ENCODE results near the gene USP32.

Gene USP32

DNA sequence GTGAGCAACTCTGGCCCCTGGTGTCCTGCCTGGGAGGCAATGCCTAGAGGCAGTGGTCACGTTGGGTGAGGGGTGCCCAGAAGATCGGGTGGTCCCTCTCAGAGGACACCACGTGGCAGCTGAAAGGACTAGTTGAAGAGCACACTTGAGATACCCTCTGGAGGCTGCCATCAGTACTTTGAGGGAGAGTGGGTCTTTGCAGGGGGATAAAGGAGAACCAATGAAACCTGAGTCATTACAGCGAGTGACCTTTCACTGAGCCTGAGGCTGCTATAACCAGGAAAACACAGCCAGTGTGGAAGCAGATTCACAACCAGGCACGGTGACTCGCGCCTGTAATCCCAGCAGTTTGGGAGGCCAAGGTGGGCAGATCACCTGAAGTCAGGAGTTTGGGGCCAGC lies 223.3 kb downstream of the USP32 start:
- no peak for DNase-seq

DNA sequence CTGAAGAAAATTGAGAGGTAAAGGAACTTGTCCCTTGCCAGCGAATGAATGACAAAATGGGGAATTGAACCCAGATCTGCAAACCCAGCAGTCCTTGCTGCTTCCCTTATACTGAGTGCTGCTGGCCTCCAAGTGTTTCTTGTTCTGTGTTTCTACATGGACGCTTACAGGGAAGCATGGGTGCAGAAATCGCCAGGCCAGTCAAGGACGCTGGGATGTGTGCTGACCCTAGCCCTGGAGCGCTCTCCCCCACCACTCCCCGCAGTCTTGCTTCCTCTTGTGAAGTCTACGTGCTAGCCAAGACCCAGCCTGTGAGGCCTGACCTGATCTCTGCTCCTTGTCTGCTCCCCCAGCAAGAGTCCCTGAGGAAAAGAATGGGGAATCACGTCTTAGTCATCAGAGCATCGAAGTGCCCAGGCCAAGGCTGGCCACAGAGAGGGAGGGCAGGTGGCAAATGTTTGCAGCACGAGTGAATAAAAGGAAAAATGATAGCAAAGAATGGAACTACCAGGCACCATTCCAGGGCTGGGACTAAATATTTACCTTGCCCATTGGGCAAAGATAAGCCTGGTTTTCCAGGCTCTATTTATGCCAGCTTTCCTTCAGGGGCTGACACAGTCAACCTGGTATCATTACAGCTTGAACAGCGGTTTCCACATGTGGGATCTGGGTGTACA lies 224.7 kb downstream of the USP32 start:
- DNase-seq, result peak; percentile 64

DNA sequence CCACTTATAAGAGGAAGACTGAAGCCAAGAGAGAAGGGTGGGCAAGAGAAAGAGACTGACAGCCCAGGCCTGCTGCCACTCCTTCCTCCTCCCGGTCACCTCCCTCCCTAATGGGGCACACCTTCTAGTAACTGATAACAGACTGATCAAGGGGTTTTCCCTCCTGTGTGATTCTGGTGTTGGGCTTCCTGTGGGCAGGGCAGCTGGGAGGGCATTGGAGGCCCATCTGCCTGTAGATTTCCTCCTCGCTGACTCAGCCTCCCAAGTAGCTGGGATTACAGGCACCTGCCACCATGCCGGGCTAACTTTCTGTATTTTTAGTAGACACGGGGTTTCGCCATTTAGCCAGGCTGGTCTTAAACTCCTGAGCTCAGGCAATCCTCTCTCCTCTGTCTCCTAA lies 226.0 kb downstream of the USP32 start:
- DNase-seq, result peak; percentile 74

DNA sequence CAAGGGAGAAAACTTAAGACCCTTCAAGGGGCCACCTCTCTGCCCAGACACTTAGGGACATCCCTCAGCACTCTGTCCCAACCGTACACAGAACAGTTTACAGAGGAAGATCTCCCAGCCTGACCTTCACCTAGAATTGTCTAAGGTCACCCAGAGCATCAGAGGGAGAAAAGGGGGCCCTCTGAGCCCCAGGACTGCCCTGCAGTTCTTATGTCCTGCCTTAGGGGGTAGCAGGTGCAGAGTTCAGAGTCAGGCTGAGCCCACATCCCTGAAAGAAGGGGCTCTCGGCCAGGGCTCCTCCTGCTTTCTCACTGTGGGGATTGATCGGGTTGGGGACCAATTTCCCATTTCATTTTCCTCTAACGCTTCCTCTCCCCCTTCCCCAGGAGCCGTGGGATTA lies 226.7 kb downstream of the USP32 start:
- DNase-seq, result no peak

DNA sequence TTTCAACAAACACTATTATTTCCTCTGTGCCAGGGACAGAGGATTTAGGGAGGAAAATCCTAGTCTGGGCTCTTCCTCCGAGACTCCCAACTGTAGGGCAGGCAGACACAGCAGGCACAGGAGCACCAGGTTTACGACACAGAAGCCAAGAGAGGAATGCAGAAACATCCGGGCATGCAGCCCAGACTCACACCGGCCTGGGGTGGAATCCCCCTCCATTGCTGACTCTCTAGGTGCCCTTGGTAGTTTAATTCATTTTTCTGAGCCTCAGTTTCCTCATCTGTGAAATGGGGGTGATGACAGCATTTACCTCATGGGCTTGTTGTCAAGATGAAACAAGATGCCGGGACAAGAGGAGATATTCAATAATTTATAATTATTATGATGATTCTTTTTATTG lies 227.2 kb downstream of the USP32 start:
- peak; percentile 33 for DNase-seq

DNA sequence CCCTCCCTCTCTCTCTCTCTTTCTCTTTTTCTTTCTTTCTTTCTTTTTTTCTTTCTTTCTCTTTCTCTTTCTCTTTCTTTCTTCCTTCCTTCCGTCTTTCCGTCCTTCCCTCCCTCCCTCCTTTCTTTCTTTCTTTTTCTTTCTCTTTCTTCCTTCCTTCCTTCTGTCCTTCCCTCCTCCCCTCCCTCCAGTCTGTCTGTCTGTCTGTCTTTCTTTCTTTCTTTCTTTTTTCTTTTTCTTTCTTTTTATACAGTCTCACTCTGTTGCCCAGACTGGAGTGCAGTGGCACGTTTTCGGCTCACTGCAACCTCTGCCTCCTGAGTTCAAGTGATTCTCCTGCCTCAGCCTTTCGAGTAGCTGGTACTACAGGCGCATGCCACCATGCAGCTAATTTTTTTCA lies 227.8 kb downstream of the USP32 start:
- DNase-seq, result no peak

DNA sequence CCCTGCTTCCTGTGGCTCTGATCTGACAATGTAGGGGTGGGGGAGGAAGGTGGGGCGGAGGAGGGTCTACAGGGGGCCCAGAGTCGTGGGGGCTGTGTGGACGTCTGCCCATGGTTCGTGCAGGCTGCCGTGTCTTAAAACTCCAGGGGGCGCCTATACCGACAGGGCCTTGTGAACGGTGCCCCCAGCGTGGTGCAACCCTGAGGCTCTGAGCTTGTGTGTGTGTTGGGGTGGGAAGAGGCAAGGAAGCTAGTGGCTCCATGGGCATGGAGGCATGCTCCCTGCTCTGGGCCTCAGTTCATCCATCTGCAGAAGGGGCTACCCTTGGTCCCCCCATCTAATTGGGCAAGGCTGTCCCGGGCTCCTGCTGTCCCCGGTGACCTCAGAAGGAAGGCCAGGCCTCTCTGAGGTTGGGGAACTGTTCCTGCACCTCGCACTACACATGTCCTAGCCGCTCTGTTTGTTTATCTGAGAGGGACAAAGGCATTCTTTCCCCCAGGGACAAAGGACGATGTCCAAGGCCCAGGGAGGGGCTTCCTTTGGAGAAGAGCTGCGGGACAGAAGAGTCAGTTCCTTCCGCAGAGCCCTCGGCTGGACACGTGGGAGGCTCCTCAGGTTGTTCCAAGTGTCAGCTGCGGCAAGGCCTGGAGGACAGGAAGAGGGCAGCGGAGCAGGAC lies 228.7 kb downstream of the USP32 start:
- no peak for DNase-seq

DNA sequence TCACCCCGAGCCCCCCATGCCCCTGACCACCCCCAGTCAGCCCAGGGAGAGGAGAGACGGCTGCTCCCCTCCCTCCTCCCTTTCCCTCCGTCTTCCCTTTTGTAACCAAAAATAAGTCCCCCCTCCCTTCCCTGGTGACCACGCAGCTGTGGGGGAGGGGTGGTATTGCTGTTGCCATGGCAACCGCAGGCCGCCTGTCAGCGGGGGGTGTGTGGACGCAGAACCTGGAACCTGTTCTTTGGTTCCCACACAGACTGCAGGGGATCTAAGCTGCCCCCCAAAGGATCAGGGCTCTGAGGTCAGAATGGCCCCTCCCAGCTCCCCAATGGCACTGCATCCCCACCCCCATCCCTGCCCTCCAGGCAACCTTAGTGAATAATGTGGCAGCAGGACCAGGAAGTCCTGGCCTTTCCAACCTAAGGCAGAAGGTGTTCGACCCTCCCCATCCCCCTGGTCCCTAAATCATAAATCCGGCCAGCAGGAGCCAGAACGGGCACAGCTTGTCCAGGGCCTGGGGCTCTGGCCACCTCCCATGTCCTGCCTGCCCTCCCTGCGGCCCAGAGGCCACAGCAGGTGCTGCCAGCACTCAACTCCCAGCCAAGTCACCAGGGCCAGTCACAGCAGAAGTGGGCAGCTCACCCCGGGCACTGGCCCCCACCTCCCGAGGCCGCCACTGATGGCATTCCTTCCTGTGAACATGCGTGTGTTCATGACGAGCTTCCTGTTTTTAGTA lies 230.2 kb downstream of the USP32 start:
- DNase-seq, result no peak

DNA sequence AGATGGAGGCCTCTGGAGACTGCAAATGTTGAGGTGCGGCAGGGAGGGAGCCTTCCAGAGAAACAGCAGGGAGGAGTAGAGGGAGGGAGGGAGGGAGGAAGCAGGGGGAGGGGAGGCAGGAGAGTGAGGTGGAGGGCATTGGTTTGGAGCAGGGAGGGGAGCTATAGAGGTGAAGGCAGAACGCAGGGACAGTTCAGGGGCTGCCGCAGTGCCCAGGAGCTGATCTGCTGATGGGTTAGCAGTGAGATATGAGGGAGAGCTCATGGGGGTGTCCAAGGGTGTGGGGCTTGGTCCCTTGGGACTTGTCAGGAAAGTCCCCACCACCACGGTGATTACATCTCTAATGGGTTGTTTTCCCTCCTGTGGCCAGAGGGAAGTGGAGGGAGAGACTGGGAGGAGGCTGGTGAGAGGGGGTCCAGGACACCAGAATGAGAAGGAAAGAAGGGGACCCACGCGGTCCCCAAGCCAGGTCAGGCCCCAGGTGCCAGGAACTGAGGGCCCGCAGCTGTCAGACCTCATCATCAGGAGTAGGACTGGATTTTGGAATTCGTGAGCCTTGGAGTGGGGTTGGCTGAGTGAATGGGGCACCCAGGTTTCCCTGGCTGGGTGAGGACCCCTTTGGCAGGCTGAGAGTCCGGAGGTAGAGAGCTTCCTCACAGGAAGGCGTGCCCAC lies 231.0 kb downstream of the USP32 start:
- no peak for DNase-seq

DNA sequence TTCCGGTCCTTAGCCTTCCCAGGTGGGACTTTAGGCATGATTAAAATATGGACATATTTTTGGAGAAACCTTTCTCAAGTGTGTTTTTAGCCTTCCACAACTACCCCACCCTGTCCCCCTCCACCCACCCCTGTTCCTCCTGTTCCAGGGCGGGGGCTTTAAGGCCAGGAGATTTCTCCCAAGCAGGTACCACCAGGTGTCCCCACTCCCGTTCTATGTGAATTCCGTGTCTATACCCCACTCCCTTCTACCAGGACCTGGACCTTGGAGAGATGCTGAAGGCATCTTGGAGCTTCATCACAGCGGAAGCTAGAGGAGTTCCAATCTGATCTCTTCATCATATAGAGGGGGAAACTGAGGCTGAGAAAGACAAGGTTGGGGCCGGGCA lies 232.5 kb downstream of the USP32 start:
- DNase-seq, result no peak

DNA sequence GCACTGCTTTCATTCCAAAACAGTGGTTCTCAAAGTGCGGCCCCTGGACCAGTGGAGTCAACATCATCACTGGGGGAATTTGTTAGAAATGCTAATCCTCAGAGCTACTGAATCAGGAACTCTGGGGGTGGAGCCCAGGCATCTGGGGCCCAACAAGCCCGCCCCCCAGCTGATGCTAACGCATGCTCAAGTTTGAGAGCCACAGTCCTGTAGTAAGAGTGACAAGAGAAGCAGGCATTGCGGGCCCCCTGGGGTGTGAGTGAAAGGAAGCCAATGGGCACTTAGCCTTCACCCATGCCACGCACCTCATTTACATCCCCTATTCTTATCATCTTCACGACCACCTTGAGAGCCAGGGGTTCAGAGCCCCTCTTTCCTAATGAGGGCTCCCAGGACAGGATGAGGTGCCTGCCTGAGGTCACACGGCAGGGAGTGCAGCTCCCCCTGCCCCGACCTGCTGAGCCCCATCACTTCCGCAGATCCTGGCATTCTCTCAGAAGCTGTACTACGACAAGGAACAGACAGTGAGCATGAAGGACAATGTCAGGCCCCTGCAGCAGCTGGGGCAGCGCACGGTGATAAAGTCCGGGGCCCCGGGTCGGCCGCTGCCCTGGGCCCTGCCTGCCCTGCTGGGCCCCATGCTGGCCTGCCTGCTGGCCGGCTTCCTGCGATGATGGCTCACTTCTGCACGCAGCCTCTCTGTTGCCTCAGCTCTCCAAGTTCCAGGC lies 233.0 kb downstream of the USP32 start:
- no peak for DNase-seq

DNA sequence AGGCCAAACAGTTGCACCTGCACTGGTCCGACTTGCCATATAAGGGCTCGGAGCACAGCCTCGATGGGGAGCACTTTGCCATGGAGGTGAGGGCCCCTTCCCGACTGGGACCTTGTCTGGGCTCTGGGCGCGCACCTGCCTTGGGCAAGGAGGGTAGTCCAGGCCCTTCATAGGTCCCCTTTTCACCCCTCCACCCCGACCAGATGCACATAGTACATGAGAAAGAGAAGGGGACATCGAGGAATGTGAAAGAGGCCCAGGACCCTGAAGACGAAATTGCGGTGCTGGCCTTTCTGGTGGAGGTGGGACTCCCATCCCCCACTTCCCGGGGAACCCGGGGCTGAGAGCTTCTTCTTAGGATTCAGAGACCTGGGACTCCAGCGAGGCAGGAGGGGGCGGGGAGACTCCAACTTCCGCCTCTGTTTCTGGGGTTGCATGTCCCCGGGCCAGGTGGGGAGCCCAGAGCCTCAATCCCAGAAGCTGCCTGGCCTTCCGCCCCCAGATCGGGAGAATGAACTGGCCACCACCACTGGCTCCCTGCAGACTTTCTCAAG lies 234.4 kb downstream of the USP32 start:
- DNase-seq, result no peak

DNA sequence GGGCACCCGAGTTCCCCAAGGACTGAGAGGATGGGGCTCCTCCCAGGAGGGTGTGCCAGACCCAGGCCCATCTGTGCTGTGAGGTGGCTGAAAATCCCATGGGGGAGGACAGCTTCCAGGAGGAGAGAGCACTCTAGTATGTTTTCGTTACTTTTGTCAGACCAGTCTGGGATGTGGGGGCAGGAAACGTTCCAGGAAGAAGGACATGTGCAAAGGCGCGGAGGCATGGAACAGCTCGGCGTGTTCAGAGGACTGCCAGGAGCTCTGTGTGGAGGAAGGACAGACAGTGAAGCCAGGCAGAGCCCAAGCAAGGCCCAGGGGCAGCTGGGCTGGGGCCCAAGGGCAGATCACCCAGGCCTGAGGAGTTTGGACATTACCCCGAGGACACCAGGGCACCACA lies 235.2 kb downstream of the USP32 start:
- no peak for DNase-seq

DNA sequence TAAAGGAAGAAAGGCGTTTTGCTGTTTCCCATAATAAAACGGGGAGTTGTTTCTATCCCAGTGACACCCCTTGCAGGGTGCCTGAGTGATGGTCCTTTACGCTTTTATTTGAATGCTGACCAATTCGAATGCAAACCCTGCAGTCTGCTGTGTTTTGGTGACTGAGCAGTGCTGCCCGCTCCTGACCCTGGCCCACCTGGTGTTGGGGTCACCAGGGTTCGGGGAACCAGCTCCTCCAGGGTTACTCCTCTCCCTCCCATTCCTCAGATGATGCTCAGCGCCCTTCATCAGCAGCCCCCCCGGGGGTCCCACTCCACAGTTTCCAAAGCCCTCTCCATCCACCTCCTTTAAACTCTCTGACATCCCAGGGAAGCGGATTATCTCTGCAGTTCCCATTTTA lies 236.1 kb downstream of the USP32 start:
- no peak for DNase-seq

DNA sequence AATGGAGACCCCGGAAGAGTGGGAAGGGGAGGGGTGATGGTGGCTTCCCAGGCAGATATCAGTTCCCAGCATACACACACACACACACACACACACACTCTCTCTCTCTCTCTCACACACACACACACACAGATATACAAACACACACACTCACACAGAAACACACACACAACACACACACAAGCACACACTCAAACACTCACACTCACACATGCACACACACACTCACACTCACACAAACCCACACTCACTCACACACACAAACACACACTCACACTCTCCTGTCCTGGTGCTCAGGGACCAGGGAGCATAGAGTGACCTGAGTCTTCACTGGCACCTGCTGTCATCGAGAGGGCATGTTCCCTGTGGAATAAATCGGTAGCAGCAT lies 236.5 kb downstream of the USP32 start:
- DNase-seq, result no peak

DNA sequence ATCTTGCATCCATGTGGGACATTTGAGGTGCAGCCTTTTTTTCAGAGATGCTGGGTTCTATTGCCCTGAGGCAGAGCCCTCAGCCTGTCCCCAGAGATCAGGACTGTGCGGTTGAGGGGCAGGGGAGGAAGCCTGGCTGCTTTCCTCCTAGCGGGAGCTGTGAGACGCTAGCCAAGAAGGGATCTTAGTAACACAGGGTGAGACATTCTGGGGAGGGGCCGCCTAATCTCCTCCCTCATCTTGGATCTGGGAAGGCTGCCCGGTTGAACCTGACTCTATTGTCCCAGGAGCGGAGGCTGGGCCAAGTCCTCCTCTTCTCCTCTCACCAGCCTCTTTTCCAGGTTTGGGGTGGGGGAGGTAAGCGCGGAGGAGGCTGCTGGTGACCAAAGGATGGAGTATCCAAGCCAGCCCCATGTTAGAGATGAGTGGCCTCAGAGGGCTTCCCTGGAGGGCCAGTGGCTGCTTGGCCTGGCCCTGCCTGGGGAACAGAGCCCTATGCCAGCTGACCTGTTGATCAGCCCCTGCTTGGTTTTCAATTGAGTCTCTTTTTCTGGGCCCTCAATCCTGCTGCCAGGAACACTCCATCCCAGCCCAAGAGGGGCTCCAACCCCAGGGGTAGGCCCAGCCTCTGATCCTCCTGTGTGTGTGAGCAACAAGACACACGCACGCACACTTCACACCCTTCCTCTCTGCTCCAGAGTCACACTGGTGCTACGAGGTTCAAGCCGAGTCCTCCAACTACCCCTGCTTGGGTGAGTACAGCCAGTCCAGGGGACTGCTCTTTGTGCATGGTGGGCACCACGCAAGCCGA lies 237.1 kb downstream of the USP32 start:
- no peak for DNase-seq

DNA sequence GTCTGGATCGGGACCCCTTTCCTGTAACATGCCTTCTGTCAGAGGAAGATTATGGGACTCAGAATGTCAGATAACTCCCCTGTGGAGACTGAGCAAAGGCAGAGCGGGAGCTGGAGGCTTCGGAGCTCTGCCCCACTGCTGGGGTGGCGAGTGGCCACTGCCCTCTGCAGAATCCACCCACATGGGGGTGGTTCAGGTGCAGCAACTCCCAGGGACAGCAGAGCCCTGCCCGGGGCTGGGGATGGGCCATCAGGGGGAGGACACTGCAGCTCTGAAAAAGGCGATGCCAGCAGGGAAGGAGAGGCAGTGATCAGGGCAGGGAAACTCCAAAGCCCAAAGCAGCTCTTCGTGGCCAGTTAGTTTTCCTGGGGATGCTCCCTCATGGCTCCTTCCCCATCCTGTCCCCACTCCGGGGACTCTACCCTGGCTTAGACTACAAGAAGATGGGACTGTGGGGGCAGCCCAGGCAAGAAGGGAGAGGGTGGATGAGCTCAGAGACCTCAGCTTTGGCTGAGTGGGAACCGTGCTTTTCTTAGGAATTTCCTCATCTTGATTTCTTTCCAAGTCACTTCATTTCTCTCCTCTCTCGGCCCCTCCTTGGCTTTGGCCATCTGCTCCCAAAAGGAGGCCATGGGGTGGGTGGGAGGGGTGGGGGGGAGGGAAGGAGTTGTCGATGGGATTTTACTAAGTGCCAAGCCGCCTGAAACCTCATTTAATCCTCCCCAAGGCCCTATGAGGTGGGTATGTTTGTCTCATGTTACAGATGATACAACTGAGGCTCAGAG lies 238.1 kb downstream of the USP32 start:
- DNase-seq, result no peak

DNA sequence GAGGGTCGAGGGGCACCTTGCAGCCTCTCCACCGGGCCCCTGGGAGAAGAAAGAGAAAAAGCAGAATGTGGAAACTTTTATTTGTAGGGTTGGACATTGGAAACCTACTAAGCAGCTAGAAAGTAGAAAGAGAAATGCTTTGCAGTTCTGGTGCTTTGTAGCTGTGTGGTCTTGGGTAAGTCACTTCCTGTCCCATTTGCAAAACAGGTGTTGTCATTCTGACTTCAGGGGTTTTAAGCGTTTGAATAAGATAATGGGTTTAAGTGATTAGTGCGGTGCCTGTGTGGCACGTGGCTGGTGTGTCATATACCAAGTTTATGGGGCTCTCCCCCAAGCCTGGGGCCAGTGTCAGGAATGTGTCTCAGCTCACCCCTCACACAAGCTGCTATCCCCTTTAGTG lies 240.6 kb downstream of the USP32 start:
- DNase-seq, result no peak

DNA sequence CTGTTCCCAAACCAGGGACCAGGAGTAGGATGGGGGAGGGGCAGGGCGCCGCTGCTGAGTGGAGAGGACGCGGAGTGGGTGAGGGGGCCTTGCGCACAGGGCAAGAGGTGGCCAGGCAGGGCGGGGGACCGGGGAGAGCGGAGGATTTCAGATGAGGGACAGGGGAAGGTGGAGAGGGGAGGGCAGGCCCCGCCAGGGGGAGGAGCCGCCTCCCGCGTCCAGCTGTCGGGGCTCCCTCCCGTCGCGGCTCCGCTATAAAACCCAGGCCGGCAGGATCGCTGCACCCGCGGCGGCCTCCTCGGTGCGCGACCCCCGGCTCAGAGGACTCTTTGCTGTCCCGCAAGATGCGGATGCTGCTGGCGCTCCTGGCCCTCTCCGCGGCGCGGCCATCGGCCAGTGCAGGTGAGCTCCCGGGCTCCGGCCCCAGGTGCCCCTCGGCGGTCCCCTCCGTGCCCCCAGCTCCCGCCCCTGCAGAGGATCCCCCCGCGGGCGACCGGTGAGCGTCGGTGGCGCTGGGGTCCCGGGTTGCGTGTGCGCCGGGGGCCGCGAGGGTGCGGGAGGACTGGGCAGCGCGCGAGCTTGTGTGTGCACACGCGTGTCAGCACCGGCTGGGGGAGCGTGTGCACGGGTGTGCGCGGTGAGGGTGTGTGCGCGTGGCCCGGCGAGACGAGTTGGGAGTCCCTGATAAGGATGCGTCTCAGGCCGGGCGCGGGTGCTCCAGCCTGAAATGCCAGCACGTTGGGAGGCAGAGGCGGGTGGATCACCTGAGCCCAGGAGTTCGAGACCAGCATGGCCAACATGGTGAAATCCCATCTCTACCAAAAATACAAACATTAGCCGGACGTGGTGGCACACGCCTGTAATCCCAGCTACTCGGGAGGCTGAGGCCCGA lies 242.0 kb downstream of the USP32 start, which contains the start of gene CA4:
TSS of gene CA4 (plus strand) at position 283 of the 892 bp plus-strand sequence. CDS start at position 345, 62 bp downstream.
- DNase-seq, result no peak

DNA sequence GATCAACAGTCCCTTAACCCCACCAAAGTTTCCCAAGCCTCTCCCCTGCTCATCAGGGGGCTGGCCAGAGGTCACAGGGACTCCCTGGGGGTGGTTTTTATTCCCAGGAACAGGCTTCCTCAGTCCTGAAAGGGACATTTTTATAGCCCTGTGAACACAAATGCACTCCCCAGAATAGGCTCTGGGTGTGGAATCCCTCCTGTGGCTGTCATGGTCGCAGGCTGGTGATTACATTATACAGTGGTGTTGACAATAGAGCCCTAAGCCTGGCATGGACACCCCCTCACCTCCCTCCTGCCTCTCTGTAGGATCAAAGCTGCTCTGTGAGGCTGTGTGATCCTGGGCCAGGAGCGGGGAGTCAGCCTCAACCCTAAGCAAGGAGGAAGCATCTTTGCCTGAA lies 243.6 kb downstream of the USP32 start:
- DNase-seq, result no peak
